Neuronal stem cell (in vitro differentiated cells): ENCODE data around the gene SRBD1.
A peak's percentile ranks its signal among the peaks of the same experiment; 100 is the strongest.

Experiments
- DNase-seq: peaks from one replicate; pipeline ENCODE4 v3.0.0-alpha.2; 2013; ENCODE audit warnings: low spot score
- H2AFZ ChIP-seq: one replicate; pipeline ENCODE4 v1.6.1; 2013; ENCODE audit warnings: mild to moderate bottlenecking, low read length, inconsistent platforms
- H2AK5ac ChIP-seq: 2 replicates; pipeline ENCODE4 v1.6.1; 2013; ENCODE audit warnings: low read depth, mild to moderate bottlenecking, inconsistent platforms, low read length, moderate library complexity, mixed read lengths
- H2BK120ac ChIP-seq: 2 replicates; pipeline ENCODE4 v1.6.1; 2013; ENCODE audit warnings: low read depth, mild to moderate bottlenecking, inconsistent platforms, low read length, moderate library complexity, mixed read lengths
- H2BK12ac ChIP-seq: one replicate; pipeline ENCODE4 v1.6.1; 2013; ENCODE audit warnings: low read length, inconsistent platforms
- H2BK15ac ChIP-seq: 2 replicates; pipeline ENCODE4 v1.6.1; 2013; ENCODE audit warnings: mild to moderate bottlenecking, low read length, inconsistent platforms, mixed read lengths
- H2BK5ac ChIP-seq: one replicate; pipeline ENCODE4 v1.6.1; 2013; ENCODE audit warnings: inconsistent platforms, mild to moderate bottlenecking, low read length, moderate library complexity
- H3K14ac ChIP-seq: one replicate; pipeline ENCODE4 v1.6.1; 2013; ENCODE audit warnings: low read length, inconsistent platforms
- H3K18ac ChIP-seq: 2 replicates; pipeline ENCODE4 v1.6.1; 2013; ENCODE audit warnings: low read length, inconsistent platforms
- H3K23ac ChIP-seq: 2 replicates; pipeline ENCODE4 v1.6.1; 2013; ENCODE audit warnings: low read depth, mild to moderate bottlenecking, mixed read lengths, low read length, inconsistent platforms; ENCODE audit not compliant: poor library complexity
- H3K27ac ChIP-seq: replicated peaks from 3 replicates; pipeline ENCODE4 v1.5.1; 2013; ENCODE audit warnings: low read length, inconsistent platforms
- H3K27me3 ChIP-seq, 3 experiments: 2 replicates each; pipeline ENCODE4 v1.6.1; 2013; ENCODE audit warnings: low read length in 3 of 3, mild to moderate bottlenecking in 2 of 3, inconsistent platforms in 1 of 3, low read depth in 1 of 3, mixed read lengths in 1 of 3, moderate library complexity in 1 of 3; ENCODE audit not compliant: control insufficient read depth in 3 of 3, insufficient read depth in 3 of 3
- H3K36me3 ChIP-seq, 2 donors: replicated peaks in 1 of 2; 2 replicates each; pipeline ENCODE4 v1.6.1; 2013; ENCODE audit warnings: low read length in 2 of 2; ENCODE audit not compliant: control insufficient read depth in 2 of 2, insufficient read depth in 2 of 2
- H3K4ac ChIP-seq: 2 replicates; pipeline ENCODE4 v1.6.1; 2013; ENCODE audit warnings: inconsistent platforms, mild to moderate bottlenecking, low read length, moderate library complexity
- H3K4me1 ChIP-seq, 2 donors: 1 replicate in 1 of 2; 2 replicates in 1 of 2; pipeline ENCODE4 v1.6.1; 2013; ENCODE audit warnings: low read length in 2 of 2, low read depth in 1 of 2; ENCODE audit not compliant: control insufficient read depth in 2 of 2, insufficient read depth in 1 of 2
- H3K4me2 ChIP-seq: one replicate; pipeline ENCODE4 v1.6.1; 2013; ENCODE audit warnings: mild to moderate bottlenecking, low read length, inconsistent platforms; ENCODE audit not compliant: insufficient read depth, poor library complexity, severe bottlenecking
- H3K4me3 ChIP-seq, 2 donors: 2 replicates each; pipeline ENCODE4 v1.5.1; 2013; ENCODE audit warnings: low read length in 2 of 2, mild to moderate bottlenecking in 2 of 2, inconsistent platforms in 1 of 2, moderate library complexity in 1 of 2
- H3K79me1 ChIP-seq: one replicate; pipeline ENCODE4 v1.6.1; 2013; ENCODE audit warnings: low read depth, mild to moderate bottlenecking, inconsistent platforms, low read length, moderate library complexity
- H3K9ac ChIP-seq: one replicate; pipeline ENCODE4 v1.6.1; 2013; ENCODE audit warnings: mild to moderate bottlenecking, low read depth, low read length, inconsistent platforms; ENCODE audit not compliant: poor library complexity
- H3K9me3 ChIP-seq, 2 donors: replicated peaks in 1 of 2; 2 replicates each; pipeline versions ENCODE3 to v1.6.1; 2013; ENCODE audit warnings: low read length in 2 of 2, mild to moderate bottlenecking in 2 of 2, inconsistent platforms in 1 of 2, low read depth in 1 of 2, mixed read lengths in 1 of 2, moderate library complexity in 1 of 2; ENCODE audit not compliant: control insufficient read depth in 2 of 2, insufficient read depth in 1 of 2
- H4K8ac ChIP-seq: one replicate; pipeline ENCODE4 v1.6.1; 2013; ENCODE audit warnings: low read depth, mild to moderate bottlenecking, inconsistent platforms, low read length, moderate library complexity
- H4K91ac ChIP-seq: one replicate; pipeline ENCODE4 v1.6.1; 2013; ENCODE audit warnings: low read length, low read depth, mild to moderate bottlenecking, inconsistent platforms; ENCODE audit not compliant: poor library complexity
- WGBS, 2 donors: extraction: QIAGEN DNeasy Blood & Tissue Kit; methylation state at CpG; one replicate each; pipeline ENCODE4 v1.1.7; 2013; ENCODE audit warnings: missing lambda C conversion rate in 2 of 2, mixed read lengths in 1 of 2; ENCODE audit not compliant: insufficient read length in 2 of 2, insufficient replicate concordance in 1 of 2; ENCODE audit errors: extremely low coverage in 2 of 2; 5-methylcytosine and 5-hydroxymethylcytosine counted together

The SRBD1 gene

DNA sequence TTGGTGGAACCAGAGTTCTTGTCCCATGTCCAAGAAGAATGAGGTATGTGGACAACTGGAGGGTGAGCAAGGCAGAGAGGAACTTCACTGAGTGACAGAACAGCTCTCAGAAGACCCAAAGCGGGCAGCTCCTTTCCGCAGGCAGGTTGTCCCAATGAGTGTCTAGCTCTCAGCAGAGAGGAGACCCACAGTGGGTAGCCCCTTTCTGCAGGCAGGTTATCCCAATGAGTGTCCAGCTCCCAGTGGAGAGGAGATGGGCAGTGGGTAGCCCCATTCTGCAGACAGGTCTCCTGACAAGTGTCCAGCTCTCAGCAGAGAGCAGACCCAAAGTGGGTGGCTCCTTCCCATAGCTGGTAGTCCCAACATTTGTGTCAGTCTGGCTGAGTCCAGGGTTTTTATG is 69.6 kb downstream of the SRBD1 start:
- H3K4me2 ChIP-seq = no peak overlapping the region
- no peaks in the 10 kb centered on the region for H3K79me1 ChIP-seq
- no peak overlapping the region for H2BK5ac ChIP-seq
- H2BK120ac ChIP-seq = no peak overlapping the region
- H3K9ac ChIP-seq = no peak overlapping the region
- H3K4ac ChIP-seq = no peak overlapping the region
- no peak overlapping the region for H2AFZ ChIP-seq
- H3K36me3 ChIP-seq = peaks cover 16 to 64% of the 10 kb centered on the region in 2 donors
- DNase-seq = no peak
- peaks cover 0 to 2% (median 0%) of the 10 kb centered on the region in 3 experiments for H3K27me3 ChIP-seq
- H4K91ac ChIP-seq = no peak overlapping the region
- H2BK15ac ChIP-seq = no peak overlapping the region
- peaks cover 16 to 19% of the 10 kb centered on the region in 2 donors for H3K9me3 ChIP-seq
- H2BK12ac ChIP-seq = no peak overlapping the region
- H3K4me3 ChIP-seq = no peak overlapping the region
- no peak overlapping the region for H3K14ac ChIP-seq
- no peak overlapping the region for H3K27ac ChIP-seq
- H3K4me1 ChIP-seq = no peaks in the 10 kb centered on the region
- H3K23ac ChIP-seq = no peak overlapping the region
- no peak overlapping the region for H4K8ac ChIP-seq
- WGBS, 2 donors = no CpG with 5 or more reads among the region's 2 CpGs
- no peak overlapping the region for H3K18ac ChIP-seq
- H2AK5ac ChIP-seq = no peak overlapping the region

DNA sequence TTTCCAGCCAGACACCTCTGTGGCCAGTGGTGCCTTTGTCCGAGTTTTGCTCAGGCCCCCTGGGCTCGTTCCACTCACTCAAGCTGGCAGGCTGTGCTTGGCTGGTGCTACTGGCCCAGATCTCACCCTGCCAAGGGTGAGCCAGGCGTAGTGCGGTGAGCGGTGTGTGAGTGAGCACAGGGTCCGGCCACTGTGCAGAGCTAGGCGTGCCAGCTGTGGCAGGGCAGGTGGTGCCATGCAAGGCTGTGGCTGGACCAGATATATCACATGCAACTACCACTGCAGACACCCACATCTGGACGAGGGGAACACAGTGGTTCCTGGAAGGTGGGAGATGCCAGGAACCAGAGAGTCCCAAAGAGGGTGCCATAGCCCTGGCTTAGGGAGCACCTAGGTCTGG is 70.1 kb downstream of the SRBD1 start:
- DNase-seq = no peak
- Histone ChIP-seq H2BK15ac (no peak overlapping the region), H3K4me3 (no peak overlapping the region), H2BK120ac (no peak overlapping the region), H3K79me1 (no peaks in the 10 kb centered on the region), H2BK12ac (no peak overlapping the region), H4K8ac (no peak overlapping the region), H3K27ac (no peak overlapping the region), H3K9me3 (peaks cover 16 to 19% of the 10 kb centered on the region in 2 donors), H3K23ac (peak overlapping the region; percentile 51), H3K9ac (no peak overlapping the region), H2BK5ac (no peak overlapping the region), H3K4me1 (no peaks in the 10 kb centered on the region), H3K4me2 (no peak overlapping the region), H3K14ac (no peak overlapping the region), H3K36me3 (peaks cover 16 to 59% of the 10 kb centered on the region in 2 donors), H3K27me3 (peaks cover 0 to 2% (median 0%) of the 10 kb centered on the region in 3 experiments), H3K4ac (no peak overlapping the region), H2AFZ (no peak overlapping the region), H4K91ac (no peak overlapping the region), H2AK5ac (no peak overlapping the region), H3K18ac (no peak overlapping the region)
- no CpG with 5 or more reads among the region's 8 CpGs for WGBS, 2 donors

DNA sequence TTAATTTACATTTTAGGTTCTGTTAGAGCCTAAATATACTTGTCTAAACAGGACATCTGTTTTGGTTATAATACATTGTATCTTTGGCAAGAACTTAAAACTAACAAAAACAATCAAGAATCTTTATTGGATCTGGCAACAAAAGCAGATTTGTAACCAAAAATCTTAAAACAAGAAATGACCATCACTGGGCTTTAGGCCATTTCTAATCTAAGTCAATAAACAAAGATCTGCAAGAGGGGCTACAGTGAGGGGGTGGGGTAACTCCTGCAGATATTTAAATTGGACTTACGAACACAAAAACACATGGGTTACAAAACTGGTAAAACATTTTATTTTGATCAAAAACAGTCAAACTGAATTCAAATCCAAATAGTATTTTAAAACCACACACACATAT is 77.3 kb downstream of the SRBD1 start:
- H4K8ac ChIP-seq = no peak overlapping the region
- no peak overlapping the region for H2BK12ac ChIP-seq
- no CpG with 5 or more reads among the region's 1 CpG for WGBS, 2 donors
- H2AK5ac ChIP-seq = no peak overlapping the region
- H3K9ac ChIP-seq = no peak overlapping the region
- no peaks in the 10 kb centered on the region for H3K9me3 ChIP-seq
- no peak overlapping the region for H2BK5ac ChIP-seq
- H3K14ac ChIP-seq = no peak overlapping the region
- H3K4me2 ChIP-seq = no peak overlapping the region
- no peaks in the 10 kb centered on the region for H3K27me3 ChIP-seq
- no peak overlapping the region for H2AFZ ChIP-seq
- H3K4me1 ChIP-seq = no peaks in the 10 kb centered on the region
- no peak overlapping the region for H2BK15ac ChIP-seq
- H3K27ac ChIP-seq = no peak overlapping the region
- no peak overlapping the region for H3K4me3 ChIP-seq
- H3K79me1 ChIP-seq = no peaks in the 10 kb centered on the region
- no peak for DNase-seq
- H2BK120ac ChIP-seq = no peak overlapping the region
- H3K18ac ChIP-seq = no peak overlapping the region
- H3K23ac ChIP-seq = no peak overlapping the region
- no peak overlapping the region for H4K91ac ChIP-seq
- no peak overlapping the region for H3K4ac ChIP-seq
- peaks cover 0 to 8% of the 10 kb centered on the region in 2 donors for H3K36me3 ChIP-seq

DNA sequence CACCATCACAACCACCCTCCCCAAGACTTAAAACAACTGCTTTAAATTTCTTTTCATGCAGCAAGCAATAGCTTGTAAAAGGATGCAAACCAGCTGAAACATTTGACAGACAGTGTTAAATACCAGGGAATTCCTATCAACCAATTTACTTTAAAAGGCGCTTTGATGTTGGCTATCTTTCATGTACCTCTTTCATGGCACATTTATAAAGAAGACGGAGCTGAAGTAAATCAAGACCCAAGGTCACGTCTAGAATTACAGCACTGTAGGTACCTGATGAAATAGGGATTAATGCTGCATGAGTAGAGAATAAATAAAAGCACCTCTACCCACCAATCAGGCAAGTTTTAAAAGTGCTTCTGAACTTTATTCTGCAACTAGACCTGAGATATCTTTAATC is 78.9 kb downstream of the SRBD1 start:
- Histone ChIP-seq H3K9ac (no peak overlapping the region), H2BK12ac (no peak overlapping the region), H3K4ac (no peak overlapping the region), H3K4me3 (no peak overlapping the region), H3K14ac (no peak overlapping the region), H4K8ac (no peak overlapping the region), H3K27me3 (no peaks in the 10 kb centered on the region), H2AFZ (no peak overlapping the region), H4K91ac (no peak overlapping the region), H3K36me3 (peaks cover 0 to 2% of the 10 kb centered on the region in 2 donors), H3K18ac (no peak overlapping the region), H2AK5ac (no peak overlapping the region), H3K4me1 (no peaks in the 10 kb centered on the region), H3K9me3 (no peaks in the 10 kb centered on the region), H2BK15ac (no peak overlapping the region), H2BK5ac (no peak overlapping the region), H3K79me1 (no peaks in the 10 kb centered on the region), H3K4me2 (no peak overlapping the region), H3K23ac (no peak overlapping the region), H2BK120ac (no peak overlapping the region), H3K27ac (no peak overlapping the region)
- no peak for DNase-seq
- no CpG with 5 or more reads among the region's 3 CpGs for WGBS, 2 donors
